SU-DHL-6 (cell line): ENCODE data around the gene ZNF579.

ENCODE experiments used
- CTCF ChIP-seq: fragments of 200-600 bp; sonication (generic); IDR thresholded peaks from one replicate; pipeline ENCODE4 v1.5.1; 2017; ENCODE audit warnings: antibody characterized with exemption, mild to moderate bottlenecking, low read length, moderate library complexity; ENCODE audit not compliant: insufficient read depth, poor library complexity, severe bottlenecking
- EZH2phosphoT487 ChIP-seq: fragments of 200-600 bp; sonication (generic), shearing (Covaris generic); conservative IDR thresholded peaks from 2 replicates; pipeline ENCODE4 v1.6.1; 2018; ENCODE audit warnings: mild to moderate bottlenecking, antibody characterized with exemption, low read length, moderate library complexity, mixed read lengths

- TF ChIP-seq CTCF (no peak), EZH2phosphoT487 (no peak)
These were observed 44.3 kb downstream of the ZNF579 start for GRCh38 chr19:55536366-55536765.
